ENCODE measurements around the gene CTBS. TPM values are rescaled to one million over a fixed set of nuclear protein-coding genes. Genes with fewer than 3 reads are reported as not detected.

CTBS gene
- total and polyA plus RNA-seq, 2 of the 8 experiments (the other 6 are each of a cell fraction or from before 2014, with no cell fraction given), result 3.3 to 4.1 TPM

- Histone ChIP-seq H2BK12ac (ENCODE audit: low read depth, low read length) (no peak overlapping the region), H3K4ac (replicated peaks; ENCODE audit: insufficient read length, low read depth, low read length) (no peak overlapping the region), H4K20me1 (replicated peaks in 1 of 2; ENCODE audit: control insufficient read depth in 1 of 2, insufficient read depth in 2 of 2, low read length in 2 of 2) (no peaks in the 10 kb centered on the region), H2BK15ac (ENCODE audit: low read length) (no peak overlapping the region), H3K4me1 (replicated peaks in 1 of 4; ENCODE audit: control insufficient read depth in 3 of 4, insufficient read depth in 4 of 4, low read length in 3 of 4) (peaks cover 3 to 13% (median 8%) of the 10 kb centered on the region in 4 experiments), H3K9ac (replicated peaks in 1 of 4; ENCODE audit: extremely low read depth in 1 of 4, low read depth in 3 of 4, low read length in 3 of 4) (no peak overlapping the region), H3K9me3 (ENCODE audit: insufficient read depth in 2 of 2, low read depth in 1 of 2, low read length in 1 of 2) (no peaks in the 10 kb centered on the region), H2BK20ac (ENCODE audit: low read length) (peak overlapping the region; percentile 89; the same call in 1 of the 2 replicates), H2BK120ac (replicated peaks; ENCODE audit: low read depth, low read length) (no peak overlapping the region), H3K4me3 (ENCODE audit: extremely low read depth in 1 of 4, insufficient read depth in 2 of 4, low read depth in 3 of 4, low read length in 4 of 4) (no peak overlapping the region), H2AK5ac (ENCODE audit: low read depth, low read length) (no peak overlapping the region; the same call in 1 of the 2 replicates), H2BK5ac (ENCODE audit: low read depth, low read length) (no peak overlapping the region), H3K79me1 (ENCODE audit: low read depth, low read length) (no peaks in the 10 kb centered on the region), H3K23me2 (ENCODE audit: low read depth, low read length) (no peaks in the 10 kb centered on the region), H4K8ac (ENCODE audit: extremely low read depth, insufficient read depth, low read length) (no peak overlapping the region), H3K14ac (ENCODE audit: insufficient read length) (no peak overlapping the region), H4K5ac (ENCODE audit: insufficient read length, low read depth, low read length) (no peak overlapping the region), H3K56ac (replicated peaks; ENCODE audit: insufficient read length, low read depth, low read length) (no peak overlapping the region), H4K91ac (replicated peaks; ENCODE audit: insufficient read length, low read length) (no peak overlapping the region), H3K23ac (ENCODE audit: insufficient read length) (no peak overlapping the region), H3K27me3 (replicated peaks in 1 of 4; ENCODE audit: control insufficient read depth in 3 of 4, extremely low read depth in 1 of 4, insufficient read depth in 3 of 4, low read length in 3 of 4) (no peaks in the 10 kb centered on the region), H3K18ac (ENCODE audit: extremely low read depth, low read length) (no peak overlapping the region), H3K36me3 (ENCODE audit: control insufficient read depth in 2 of 4, insufficient read depth in 4 of 4, low read length in 3 of 4) (no peaks in the 10 kb centered on the region), H3K4me2 (ENCODE audit: insufficient read depth in 1 of 2, low read depth in 2 of 2, low read length in 2 of 2) (no peak overlapping the region), H2AFZ (ENCODE audit: low read length) (peak overlapping the region; percentile 58; the same call in 1 of the 2 replicates), H3K79me2 (ENCODE audit: control insufficient read depth in 1 of 2, insufficient read depth in 2 of 2, low read length in 2 of 2) (no peaks in the 10 kb centered on the region), H3K27ac (ENCODE audit: low read depth, low read length) (no peak overlapping the region)
- WGBS, 2 experiments (ENCODE audit: extremely low coverage in 1 of 2, insufficient coverage in 1 of 2, insufficient read length in 1 of 2, insufficient replicate concordance in 2 of 2, low coverage in 1 of 2, low lambda C conversion rate in 2 of 2, missing lambda C conversion rate in 1 of 2), result 97% methylated on average over 3 of the region's 3 CpGs; no CpG with 5 or more reads in 1 of the 2 experiments
- CTCF ChIA-PET (ENCODE audit: partially characterized antibody), result interaction anchor here (0.7 kb wide), 1 partner anchor 185 kb away, joined by 3 read pairs; no protein-coding TSS in a partner anchor
- FAIRE-seq (no peak), DNase-seq (ENCODE audit: low read depth in 1 of 2, low spot score in 2 of 2) (no peak)
- no peak for TF ChIP-seq TCF12 (IDR thresholded peaks at IDR 0.05; ENCODE audit: low read depth, low read length)
- no peak for TF ChIP-seq SP1 (IDR thresholded peaks at IDR 0.05; ENCODE audit: low read depth, low read length)
- no peak for TF ChIP-seq BCL11A (IDR thresholded peaks at IDR 0.05; ENCODE audit: low read depth in 2 of 2, low read length in 2 of 2)
- no peak for TF ChIP-seq JUND (IDR thresholded peaks at IDR 0.05; ENCODE audit: low read length)
- no peak for TF ChIP-seq KDM4A (IDR thresholded peaks at IDR 0.05; ENCODE audit: low read depth, low read length, severe bottlenecking)
- no peak for TF ChIP-seq CBX5 (IDR thresholded peaks at IDR 0.05; ENCODE audit: low read depth, low read length)
- TF ChIP-seq SIN3A (conservative IDR thresholded peaks at IDR 0.05 in 1 of 2, IDR thresholded peaks at IDR 0.05 in 1 of 2; ENCODE audit: low read depth in 1 of 2, low read length in 2 of 2), result no peak
- TF ChIP-seq CREB1 (IDR thresholded peaks at IDR 0.05), result no peak
- POLR2A ChIA-PET (ENCODE audit: partially characterized antibody), result interaction anchor here (0.9 kb wide), 1 partner anchor 9 kb away, joined by 3 read pairs; no protein-coding TSS in a partner anchor
Measured at GRCh38 chr1:84581648-84582047, 7.4 kb upstream of the CTBS start.

Data from H1 (cell line).